CD4-positive, CD25-positive, alpha-beta regulatory T cell (primary cell): ENCODE data around the gene NINL. TPM values are rescaled to one million over a fixed set of nuclear protein-coding genes. Genes with fewer than 3 reads are reported as not detected.
A peak's percentile ranks its signal among the peaks of the same experiment; 100 is the strongest.

Experiments used
- ATAC-seq, 2 donors: fragments of 150-1000 bp; cut with Tn5 transposase; one replicate each; pipeline ENCODE4 v1.10.0; 2021; ENCODE audit warnings: low read depth in 2 of 2, moderate number of reproducible peaks in 2 of 2, moderate library complexity in 1 of 2
- DNase-seq, 3 donors: peaks; one replicate each; pipeline versions ENCODE4 v3.0.0 to v3.0.0-alpha.2; 2012 to 2022; ENCODE audit warnings: mixed read lengths in 1 of 3
- H3K27ac ChIP-seq: one replicate; pipeline ENCODE4 v1.7.0; 2013; ENCODE audit warnings: mild to moderate bottlenecking, low read length; ENCODE audit not compliant: insufficient read depth, poor library complexity, severe bottlenecking
- H3K27me3 ChIP-seq: one replicate; pipeline ENCODE4 v1.7.0; 2013; ENCODE audit warnings: low read length; ENCODE audit not compliant: control insufficient read depth, insufficient read depth
- H3K36me3 ChIP-seq: one replicate; pipeline ENCODE4 v1.7.0; 2013; ENCODE audit warnings: mild to moderate bottlenecking, low read length, moderate library complexity; ENCODE audit not compliant: control insufficient read depth, insufficient read depth
- H3K4me1 ChIP-seq: 2 replicates; pipeline ENCODE4 v1.7.0; 2013; ENCODE audit warnings: mild to moderate bottlenecking, low read length; ENCODE audit not compliant: insufficient read depth, control insufficient read depth, poor library complexity, severe bottlenecking
- H3K4me3 ChIP-seq: one replicate; pipeline ENCODE4 v1.7.0; 2013; ENCODE audit warnings: low read depth, mild to moderate bottlenecking, low read length, moderate library complexity
- H3K9me3 ChIP-seq, 2 experiments: 1 replicate in 1 of 2; 2 replicates in 1 of 2; pipeline ENCODE4 v1.7.0; 2013; ENCODE audit warnings: low read length in 2 of 2, mild to moderate bottlenecking in 1 of 2, moderate library complexity in 1 of 2; ENCODE audit not compliant: control insufficient read depth in 2 of 2
- H3K27ac Mint-ChIP-seq, 3 donors: one replicate each; pipeline ENCODE4 v1.8.0; 2020 to 2022; ENCODE audit warnings: mild to moderate bottlenecking in 3 of 3, mixed read lengths in 3 of 3, moderate library complexity in 2 of 3
- H3K27me3 Mint-ChIP-seq: one replicate; pipeline ENCODE4 v1.8.0; 2022; ENCODE audit warnings: mild to moderate bottlenecking, mixed read lengths
- H3K36me3 Mint-ChIP-seq: one replicate; pipeline ENCODE4 v1.8.0; 2020; ENCODE audit warnings: mixed read lengths
- H3K4me1 Mint-ChIP-seq, 4 donors: one replicate each; pipeline ENCODE4 v1.8.0; 2020 to 2022; ENCODE audit warnings: mixed read lengths in 4 of 4, mild to moderate bottlenecking in 1 of 4
- H3K4me3 Mint-ChIP-seq, 4 donors: one replicate each; pipeline ENCODE4 v1.8.0; 2020 to 2022; ENCODE audit warnings: mild to moderate bottlenecking in 4 of 4, mixed read lengths in 4 of 4, moderate library complexity in 3 of 4
- H3K9me3 Mint-ChIP-seq, 7 donors: one replicate each; pipeline ENCODE4 v1.8.0; 2020 to 2022; ENCODE audit warnings: mixed read lengths in 7 of 7, mild to moderate bottlenecking in 3 of 7, moderate library complexity in 2 of 7
- polyA plus RNA-seq, 4 donors: library from polyadenylated mRNA; unstranded; fragments of 300-500 nt; fragmentation: Illumina TruSeq; gene quantifications; one replicate each; pipeline ENCODE4 v1.2.3, GENCODE V29; 2021
- total RNA-seq: library from RNA; stranded (reverse); gene quantifications from one replicate; pipeline ENCODE4 v1.2.3, GENCODE V29; 2022

NINL gene
- total and polyA plus RNA-seq, 5 donors from 2014 or later, result 0.39 to 0.42 TPM; not detected in 3

- Histone ChIP-seq H3K27me3 (no peaks in the 10 kb centered on the region), H3K36me3 (no peaks in the 10 kb centered on the region), H3K4me1 (no peaks in the 10 kb centered on the region), H3K9me3 (no peaks in the 10 kb centered on the region), H3K4me3 (no peak overlapping the region), H3K27ac (no peak overlapping the region)
- Mint-ChIP-seq H3K4me1 (no peaks in the 10 kb centered on the region), H3K36me3 (no peaks in the 10 kb centered on the region), H3K9me3 (no peaks in the 10 kb centered on the region), H3K4me3 (no peak overlapping the region), H3K27ac (no peak overlapping the region), H3K27me3 (no peaks in the 10 kb centered on the region)
- DNase-seq (no peak), ATAC-seq (no peak)
Observed at GRCh38 chr20:25537890-25538289, 47.4 kb downstream of the NINL start.

- Histone ChIP-seq H3K27me3 (no peaks in the 10 kb centered on the region), H3K36me3 (no peaks in the 10 kb centered on the region)
Observed at GRCh38 chr20:25535762-25536161, 49.6 kb downstream of the NINL start.

GRCh38 chr20:25534845-25535244 is 50.5 kb downstream of the NINL start:
- H3K4me3 Mint-ChIP-seq, result no peak overlapping the region

More at GRCh38 chr20:25535762-25536161, 49.6 kb downstream of the NINL start:
- H3K36me3 Mint-ChIP-seq, result no peaks in the 10 kb centered on the region
- H3K9me3 Mint-ChIP-seq, result peaks cover 0 to under 1% (median 0%) of the 10 kb centered on the region in 7 donors
- H3K4me1 Mint-ChIP-seq, result no peaks in the 10 kb centered on the region
- ATAC-seq (no peak), DNase-seq (no peak)
- Histone ChIP-seq H3K4me1 (no peaks in the 10 kb centered on the region), H3K27ac (no peak overlapping the region), H3K9me3 (no peaks in the 10 kb centered on the region), H3K4me3 (no peak overlapping the region)
- H3K27me3 Mint-ChIP-seq, result no peaks in the 10 kb centered on the region
- no peak overlapping the region for H3K27ac Mint-ChIP-seq
- no peak overlapping the region for H3K4me3 Mint-ChIP-seq

GRCh38 chr20:25533920-25534700 is 51.2 kb downstream of the NINL start:
- peaks cover 0 to 8% (median 0%) of the 10 kb centered on the region in 7 donors for H3K9me3 Mint-ChIP-seq
- no peak overlapping the region for H3K4me3 ChIP-seq
- no peaks in the 10 kb centered on the region for H3K27me3 Mint-ChIP-seq
- H3K4me1 Mint-ChIP-seq, result no peaks in the 10 kb centered on the region
- H3K36me3 Mint-ChIP-seq, result no peaks in the 10 kb centered on the region
- ATAC-seq (no peak), DNase-seq (no peak)
- no peaks in the 10 kb centered on the region for H3K27me3 ChIP-seq
- H3K4me3 Mint-ChIP-seq, result no peak overlapping the region
- H3K36me3 ChIP-seq, result no peaks in the 10 kb centered on the region
- no peaks in the 10 kb centered on the region for H3K9me3 ChIP-seq
- H3K4me1 ChIP-seq, result no peaks in the 10 kb centered on the region
- H3K27ac ChIP-seq, result no peak overlapping the region
- H3K27ac Mint-ChIP-seq, result no peak overlapping the region

More at GRCh38 chr20:25534845-25535244, 50.5 kb downstream of the NINL start:
- Mint-ChIP-seq H3K27me3 (no peaks in the 10 kb centered on the region), H3K27ac (no peak overlapping the region), H3K36me3 (no peaks in the 10 kb centered on the region), H3K4me1 (no peaks in the 10 kb centered on the region), H3K9me3 (peaks cover 0 to 8% (median 0%) of the 10 kb centered on the region in 7 donors)
- Histone ChIP-seq H3K4me3 (no peak overlapping the region), H3K27ac (no peak overlapping the region), H3K27me3 (no peaks in the 10 kb centered on the region), H3K36me3 (no peaks in the 10 kb centered on the region), H3K4me1 (no peaks in the 10 kb centered on the region), H3K9me3 (no peaks in the 10 kb centered on the region)
- ATAC-seq, result no peak
- DNase-seq, result no peak

GRCh38 chr20:25532971-25533391 is 52.4 kb downstream of the NINL start:
- no peaks in the 10 kb centered on the region for H3K4me1 ChIP-seq
- no peaks in the 10 kb centered on the region for H3K4me1 Mint-ChIP-seq
- H3K9me3 Mint-ChIP-seq, result peaks cover 0 to 8% (median 0%) of the 10 kb centered on the region in 7 donors
- H3K36me3 Mint-ChIP-seq, result no peaks in the 10 kb centered on the region
- H3K27me3 ChIP-seq, result no peaks in the 10 kb centered on the region
- H3K27me3 Mint-ChIP-seq, result no peaks in the 10 kb centered on the region
- H3K27ac ChIP-seq, result no peak overlapping the region
- DNase-seq (no peak), ATAC-seq (no peak)
- peak overlapping the region in 1 of 3 donors; percentile 1 for H3K27ac Mint-ChIP-seq
- no peak overlapping the region for H3K4me3 Mint-ChIP-seq
- no peak overlapping the region for H3K4me3 ChIP-seq
- no peaks in the 10 kb centered on the region for H3K9me3 ChIP-seq
- no peaks in the 10 kb centered on the region for H3K36me3 ChIP-seq

- no peaks in the 10 kb centered on the region for H3K36me3 ChIP-seq
- Mint-ChIP-seq H3K9me3 (peaks cover 0 to 8% (median 0%) of the 10 kb centered on the region in 7 donors), H3K36me3 (no peaks in the 10 kb centered on the region), H3K27ac (no peak overlapping the region), H3K27me3 (no peaks in the 10 kb centered on the region), H3K4me3 (no peak overlapping the region), H3K4me1 (no peaks in the 10 kb centered on the region)
- H3K27ac ChIP-seq, result no peak overlapping the region
- no peaks in the 10 kb centered on the region for H3K4me1 ChIP-seq
- DNase-seq, result no peak
- H3K27me3 ChIP-seq, result no peaks in the 10 kb centered on the region
- no peak overlapping the region for H3K4me3 ChIP-seq
- H3K9me3 ChIP-seq, result no peaks in the 10 kb centered on the region
- no peak for ATAC-seq
Observed at GRCh38 chr20:25532015-25532751, 53.1 kb downstream of the NINL start.

- Histone ChIP-seq H3K4me3 (no peak overlapping the region), H3K9me3 (no peaks in the 10 kb centered on the region), H3K36me3 (no peaks in the 10 kb centered on the region), H3K4me1 (no peaks in the 10 kb centered on the region), H3K27me3 (peaks cover 2% of the 10 kb centered on the region), H3K27ac (no peak overlapping the region)
- no peaks in the 10 kb centered on the region for H3K27me3 Mint-ChIP-seq
- no peaks in the 10 kb centered on the region for H3K4me1 Mint-ChIP-seq
- ATAC-seq, result no peak
- H3K9me3 Mint-ChIP-seq, result peaks cover 0 to 8% (median 0%) of the 10 kb centered on the region in 7 donors
- H3K27ac Mint-ChIP-seq, result no peak overlapping the region
- DNase-seq, result no peak
- H3K4me3 Mint-ChIP-seq, result no peak overlapping the region
- H3K36me3 Mint-ChIP-seq, result no peaks in the 10 kb centered on the region
Observed at GRCh38 chr20:25529295-25529951, 55.9 kb downstream of the NINL start.
